ENCODE results near the gene SFRP2. TPM values are rescaled to one million over a fixed set of nuclear protein-coding genes. Genes with fewer than 3 reads are reported as not detected.

SFRP2 gene
- total RNA-seq, 1 experiment from 2014 or later = not detected

- TF ChIP-seq, protein P1, sequence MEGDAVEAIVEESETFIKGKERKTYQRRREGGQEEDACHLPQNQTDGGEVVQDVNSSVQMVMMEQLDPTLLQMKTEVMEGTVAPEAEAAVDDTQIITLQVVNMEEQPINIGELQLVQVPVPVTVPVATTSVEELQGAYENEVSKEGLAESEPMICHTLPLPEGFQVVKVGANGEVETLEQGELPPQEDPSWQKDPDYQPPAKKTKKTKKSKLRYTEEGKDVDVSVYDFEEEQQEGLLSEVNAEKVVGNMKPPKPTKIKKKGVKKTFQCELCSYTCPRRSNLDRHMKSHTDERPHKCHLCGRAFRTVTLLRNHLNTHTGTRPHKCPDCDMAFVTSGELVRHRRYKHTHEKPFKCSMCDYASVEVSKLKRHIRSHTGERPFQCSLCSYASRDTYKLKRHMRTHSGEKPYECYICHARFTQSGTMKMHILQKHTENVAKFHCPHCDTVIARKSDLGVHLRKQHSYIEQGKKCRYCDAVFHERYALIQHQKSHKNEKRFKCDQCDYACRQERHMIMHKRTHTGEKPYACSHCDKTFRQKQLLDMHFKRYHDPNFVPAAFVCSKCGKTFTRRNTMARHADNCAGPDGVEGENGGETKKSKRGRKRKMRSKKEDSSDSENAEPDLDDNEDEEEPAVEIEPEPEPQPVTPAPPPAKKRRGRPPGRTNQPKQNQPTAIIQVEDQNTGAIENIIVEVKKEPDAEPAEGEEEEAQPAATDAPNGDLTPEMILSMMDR (conservative IDR thresholded peaks at IDR 0.05) = no peak
- no peak for TF ChIP-seq EZH2 (IDR thresholded peaks at IDR 0.05; ENCODE audit: low read depth)
- no peaks in the 10 kb centered on the region for H3F3A ChIP-seq (ENCODE audit: insufficient read depth, low read depth)
- intact Hi-C loops (cut with micrococcal nuclease; ENCODE audit: unreplicated experiment) = no loop called here
- ChIA-PET POLR2A (ENCODE audit: unreplicated experiment) (no interaction called here), CTCF (no interaction called here)
- H3K36me3 ChIP-seq (ENCODE audit: low read depth) = no peaks in the 10 kb centered on the region
- H3K27ac ChIP-seq = no peak overlapping the region
- no peaks in the 10 kb centered on the region for H4K20me1 ChIP-seq (ENCODE audit: insufficient read depth)
- no peak overlapping the region for H2AFZ ChIP-seq
- no peaks in the 10 kb centered on the region for H3K79me2 ChIP-seq (ENCODE audit: low read depth)
- H3K27me3 ChIP-seq (ENCODE audit: insufficient read depth, low read depth) = no peaks in the 10 kb centered on the region
- no peak for DNase-seq
- no peak overlapping the region for H3K4me3 ChIP-seq
- BruUV-seq (replicated peaks) = no TSS peak
- no peaks in the 10 kb centered on the region for H3K4me1 ChIP-seq (replicated peaks; ENCODE audit: insufficient read depth)
- no peak overlapping the region for H3K4me2 ChIP-seq
- no peaks in the 10 kb centered on the region for H3K9me2 ChIP-seq (ENCODE audit: insufficient read depth)
- no peaks in the 10 kb centered on the region for H3K9me3 ChIP-seq (ENCODE audit: insufficient read depth, low read depth)
Observed at GRCh38 chr4:153758688-153759406, 30.0 kb downstream of the SFRP2 start.

- BruUV-seq (replicated peaks) = no TSS peak
Observed at GRCh38 chr4:153758136-153758535, 30.7 kb downstream of the SFRP2 start.

GRCh38 chr4:153757407-153757806 is 31.5 kb downstream of the SFRP2 start:
- Histone ChIP-seq H3K9me3 (ENCODE audit: insufficient read depth, low read depth) (no peaks in the 10 kb centered on the region), H3K9me2 (ENCODE audit: insufficient read depth) (no peaks in the 10 kb centered on the region), H3K79me2 (ENCODE audit: low read depth) (no peaks in the 10 kb centered on the region), H2AFZ (no peak overlapping the region), H3K36me3 (ENCODE audit: low read depth) (no peaks in the 10 kb centered on the region), H3K4me3 (no peak overlapping the region), H3F3A (ENCODE audit: insufficient read depth, low read depth) (no peaks in the 10 kb centered on the region), H3K4me1 (replicated peaks; ENCODE audit: insufficient read depth) (no peaks in the 10 kb centered on the region), H4K20me1 (ENCODE audit: insufficient read depth) (no peaks in the 10 kb centered on the region), H3K27ac (no peak overlapping the region), H3K4me2 (no peak overlapping the region), H3K27me3 (ENCODE audit: insufficient read depth, low read depth) (no peaks in the 10 kb centered on the region)
- intact Hi-C loops (cut with micrococcal nuclease; ENCODE audit: unreplicated experiment) = no loop called here
- TF ChIP-seq, protein P1 (conservative IDR thresholded peaks at IDR 0.05) = no peak
- TF ChIP-seq EZH2 (IDR thresholded peaks at IDR 0.05; ENCODE audit: low read depth) = no peak
- ChIA-PET POLR2A (ENCODE audit: unreplicated experiment) (no interaction called here), CTCF (no interaction called here)
- no peak for DNase-seq
- no TSS peak for BruUV-seq (replicated peaks)

More at GRCh38 chr4:153758136-153758535, 30.7 kb downstream of the SFRP2 start:
- intact Hi-C loops (cut with micrococcal nuclease; ENCODE audit: unreplicated experiment) = no loop called here
- no peaks in the 10 kb centered on the region for H3K4me1 ChIP-seq (replicated peaks; ENCODE audit: insufficient read depth)
- no peak for DNase-seq
- no peaks in the 10 kb centered on the region for H3K9me2 ChIP-seq (ENCODE audit: insufficient read depth)
- no peak overlapping the region for H2AFZ ChIP-seq
- H3K9me3 ChIP-seq (ENCODE audit: insufficient read depth, low read depth) = no peaks in the 10 kb centered on the region
- ChIA-PET CTCF (no interaction called here), POLR2A (ENCODE audit: unreplicated experiment) (no interaction called here)
- H4K20me1 ChIP-seq (ENCODE audit: insufficient read depth) = no peaks in the 10 kb centered on the region
- no peak overlapping the region for H3K27ac ChIP-seq
- H3K79me2 ChIP-seq (ENCODE audit: low read depth) = no peaks in the 10 kb centered on the region
- TF ChIP-seq, protein P1 (conservative IDR thresholded peaks at IDR 0.05) = no peak
- TF ChIP-seq EZH2 (IDR thresholded peaks at IDR 0.05; ENCODE audit: low read depth) = no peak
- no peak overlapping the region for H3K4me2 ChIP-seq
- H3K4me3 ChIP-seq = no peak overlapping the region
- H3F3A ChIP-seq (ENCODE audit: insufficient read depth, low read depth) = no peaks in the 10 kb centered on the region
- no peaks in the 10 kb centered on the region for H3K27me3 ChIP-seq (ENCODE audit: insufficient read depth, low read depth)
- H3K36me3 ChIP-seq (ENCODE audit: low read depth) = no peaks in the 10 kb centered on the region
